Activated CD8-positive, alpha-beta memory T cell treated with anti-CD3 and anti-CD28 coated beads, Interleukin-2, amount 50 U/mL, for 24 hours (primary cell): ENCODE measurements around the gene SH3GLB1.
A peak's percentile ranks its signal among the peaks of the same experiment; 100 is the strongest.
"Not testable (repeated sequence)": the region's sequence is repeated elsewhere in the genome, so short reads cannot be mapped to it uniquely, and the experiment has no call there.

Experiments
- DNase-seq: peaks from one replicate; pipeline ENCODE4 v3.0.0-alpha.2; 2020; ENCODE audit errors: extremely low read depth

SH3GLB1 gene

DNA sequence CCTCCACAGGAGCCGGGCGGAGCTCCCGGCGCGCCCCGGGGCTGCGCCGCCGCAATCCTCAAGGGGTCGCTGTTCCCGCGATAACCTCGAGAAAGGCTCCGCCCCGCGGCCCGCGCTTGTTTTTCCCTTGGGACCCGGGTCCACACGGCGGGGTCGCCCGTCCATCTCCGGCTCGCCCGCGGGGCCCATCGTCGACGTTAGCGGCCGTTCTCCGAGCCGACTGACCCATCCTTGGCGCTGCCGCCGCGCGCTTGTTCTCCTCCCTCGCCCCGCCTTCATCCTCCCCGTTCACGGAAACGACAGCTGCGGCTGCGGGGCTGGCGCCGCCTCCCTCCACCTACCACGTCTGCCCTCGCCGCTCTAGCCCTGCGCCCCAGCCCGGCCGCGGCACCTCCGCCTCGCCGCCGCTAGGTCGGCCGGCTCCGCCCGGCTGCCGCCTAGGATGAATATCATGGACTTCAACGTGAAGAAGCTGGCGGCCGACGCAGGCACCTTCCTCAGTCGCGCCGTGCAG is at the start of gene SH3GLB1:
SH3GLB1 (plus strand) TSS at position 119 of the 514 bp plus-strand sequence; CDS start at position 443, 324 bp downstream.
- peak; percentile 75 for DNase-seq

DNA sequence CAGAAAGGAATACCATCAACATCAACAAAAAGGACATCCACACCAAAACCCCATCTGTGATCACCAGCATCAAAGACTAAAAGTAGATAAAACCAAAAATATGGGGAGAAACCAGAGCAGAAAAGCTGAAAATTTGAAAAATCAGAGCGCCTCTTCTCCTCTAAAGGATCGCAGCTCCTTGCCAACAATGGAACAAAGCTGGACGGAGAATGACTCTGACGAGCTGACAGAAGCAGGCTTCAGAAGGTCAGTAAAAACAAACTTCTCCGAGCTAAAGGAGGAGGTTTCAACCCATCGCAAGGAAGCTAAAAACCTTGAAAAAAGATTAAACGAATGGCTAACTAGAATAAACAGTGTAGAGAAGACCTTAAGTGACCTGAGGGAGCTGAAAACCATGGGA is 46.0 kb upstream of the SH3GLB1 start:
- not testable (repeated sequence) for DNase-seq

- DNase-seq, result no peak
These were observed 38.0 kb upstream of the SH3GLB1 start for GRCh38 chr1:86666368-86666767.

DNA sequence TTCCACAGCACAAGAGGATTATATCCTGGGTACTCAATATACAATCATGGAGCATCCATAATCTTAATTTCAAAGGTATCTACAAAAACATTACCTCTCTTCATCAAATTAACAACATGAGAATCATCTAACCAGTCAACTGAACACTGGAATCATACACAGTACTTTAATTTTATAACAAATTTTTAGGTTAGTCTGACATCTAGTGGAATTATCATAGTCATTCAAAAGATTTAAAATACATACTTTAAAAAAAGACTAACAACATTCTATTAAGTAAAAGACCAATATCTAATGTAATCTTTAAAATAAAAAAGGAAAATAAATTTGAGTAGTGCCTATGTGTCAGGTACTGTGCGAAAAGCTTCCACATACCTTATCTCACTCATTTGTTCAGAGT is 16.8 kb upstream of the SH3GLB1 start:
- DNase-seq, result no peak

GRCh38 chr1:86692641-86693040 is 11.7 kb upstream of the SH3GLB1 start:
- DNase-seq, result no peak

DNA sequence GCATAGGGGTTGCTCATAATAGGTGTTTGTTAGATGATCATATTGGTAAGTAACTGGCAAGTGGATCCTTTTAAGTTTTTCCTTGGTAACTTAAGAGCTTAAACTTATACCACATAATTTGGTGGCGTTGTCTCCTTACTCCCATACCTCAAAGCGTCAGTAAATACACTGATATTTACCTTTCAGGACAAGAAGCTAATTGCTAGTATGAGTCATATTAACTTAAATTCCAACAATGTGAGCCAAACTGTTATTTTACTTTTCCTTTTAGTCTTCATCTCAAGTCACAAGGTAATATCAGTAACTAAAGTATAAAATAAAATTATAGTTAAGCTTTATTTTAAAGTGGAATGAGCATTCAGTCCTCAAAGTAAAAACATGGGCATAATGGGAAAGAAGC is 9.0 kb upstream of the SH3GLB1 start:
- DNase-seq, result no peak

DNA sequence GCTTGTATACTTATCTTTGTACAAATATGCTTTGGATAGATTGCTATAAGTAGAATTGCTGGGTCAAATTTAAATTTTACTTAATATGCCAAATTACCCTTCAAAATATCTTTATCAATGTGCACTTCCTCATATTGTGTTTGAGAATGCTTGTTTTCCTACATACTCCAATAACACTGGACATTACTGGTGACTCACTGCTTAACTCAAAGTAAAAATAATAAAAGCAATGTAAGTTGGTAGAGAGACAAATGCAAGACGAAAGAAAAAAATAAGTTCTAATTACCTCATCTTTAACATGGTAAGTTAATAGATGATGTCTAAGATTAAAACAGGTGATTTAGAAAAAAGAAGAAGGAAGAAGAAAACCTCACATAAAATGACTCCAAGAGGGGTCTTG is 7.9 kb upstream of the SH3GLB1 start:
- no peak for DNase-seq

- no peak for DNase-seq
These were observed 5.2 kb upstream of the SH3GLB1 start for GRCh38 chr1:86699186-86699585.

DNA sequence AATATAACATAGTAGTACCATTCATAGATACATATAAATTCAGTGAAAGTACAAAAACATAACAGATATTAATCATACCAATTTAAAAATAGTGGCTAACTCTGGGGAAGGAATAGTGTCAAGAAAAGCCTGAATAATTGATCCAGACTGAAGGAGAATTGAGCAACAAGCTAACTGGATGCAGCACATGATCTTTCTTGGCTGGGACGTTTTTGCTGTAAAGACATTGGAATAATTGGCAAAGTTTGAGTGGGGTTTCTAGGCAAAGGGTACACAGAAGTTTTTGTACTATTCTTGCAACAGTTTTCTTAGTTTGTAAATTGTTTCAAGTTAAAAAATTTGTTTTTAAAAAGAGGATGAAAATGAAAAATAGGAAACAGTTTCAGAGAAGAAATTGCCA is 2.6 kb upstream of the SH3GLB1 start:
- no peak for DNase-seq

GRCh38 chr1:86702954-86703494 is 1.4 kb upstream of the SH3GLB1 start:
- DNase-seq, result not testable (repeated sequence)

DNA sequence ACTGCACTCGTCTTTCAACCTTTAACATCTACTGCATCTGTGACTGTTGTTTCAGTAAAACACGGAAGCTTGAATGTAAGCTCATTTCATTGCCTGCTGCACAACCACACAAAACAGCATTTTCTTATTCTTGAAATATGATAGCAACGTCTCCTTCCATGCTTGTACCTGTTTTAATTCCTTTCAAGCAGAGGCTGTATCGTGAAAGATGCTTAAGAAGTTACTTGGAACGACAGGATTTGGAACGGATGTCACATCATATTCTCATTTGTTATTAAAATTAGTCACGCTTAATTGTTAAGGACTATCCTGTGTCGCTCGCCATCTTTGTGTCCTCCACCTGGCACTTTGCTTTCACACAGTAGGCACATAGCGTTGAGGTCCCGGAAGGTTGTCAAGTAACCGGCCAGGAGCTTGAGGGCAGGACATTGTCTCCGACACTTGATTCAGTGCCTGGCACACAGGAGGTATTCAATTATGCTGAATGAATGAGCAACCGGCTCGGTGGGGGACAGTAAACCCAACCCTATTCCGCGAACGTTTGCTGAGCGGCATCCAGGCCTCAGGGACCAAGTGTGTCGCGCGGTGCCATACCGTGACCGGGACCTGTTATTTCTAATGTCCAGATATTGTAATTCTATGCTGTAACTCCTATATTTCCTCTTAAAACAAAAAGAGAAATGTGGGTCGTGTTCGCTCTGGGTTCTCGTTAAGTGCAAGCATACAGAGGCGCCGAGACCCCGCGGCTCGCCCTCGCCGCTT is 499 bp upstream of the SH3GLB1 start:
- DNase-seq, result no peak

DNA sequence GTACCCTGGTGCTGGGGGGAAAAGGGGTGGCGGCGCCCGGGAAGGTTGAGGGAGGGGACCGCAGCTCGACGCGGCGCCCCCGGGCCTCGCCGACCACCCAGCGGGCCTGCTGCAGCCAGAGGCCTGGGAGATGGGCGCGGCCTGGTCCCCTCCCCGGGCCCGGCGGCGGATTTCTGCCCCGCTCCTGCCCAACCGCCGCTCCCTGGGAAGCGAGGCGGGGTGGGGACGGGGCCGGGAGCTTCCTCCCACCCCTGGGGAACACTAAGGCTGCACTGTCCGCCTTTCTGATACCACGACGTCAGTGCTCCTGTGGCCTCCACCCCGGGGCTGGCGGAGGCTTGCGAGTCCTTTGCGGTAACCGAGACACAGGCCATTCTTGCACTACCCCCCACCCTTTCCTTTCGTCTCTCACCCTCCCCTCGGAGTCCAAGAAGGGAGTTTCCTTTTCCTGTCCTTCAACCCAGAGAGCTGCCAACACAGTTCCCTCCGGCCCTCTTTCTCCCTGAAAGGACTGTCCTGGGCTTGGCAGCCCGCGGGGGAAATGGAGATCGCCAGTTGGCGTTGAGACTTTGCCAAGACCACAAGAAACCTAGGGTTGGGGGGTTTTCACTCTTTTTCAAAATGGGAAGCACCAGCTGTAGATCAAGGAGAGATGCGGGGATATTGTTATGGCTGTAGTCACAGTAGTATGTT is 742 bp downstream of the SH3GLB1 start:
- DNase-seq, result no peak

GRCh38 chr1:86705665-86705985 is 1.2 kb downstream of the SH3GLB1 start:
- no peak for DNase-seq

DNA sequence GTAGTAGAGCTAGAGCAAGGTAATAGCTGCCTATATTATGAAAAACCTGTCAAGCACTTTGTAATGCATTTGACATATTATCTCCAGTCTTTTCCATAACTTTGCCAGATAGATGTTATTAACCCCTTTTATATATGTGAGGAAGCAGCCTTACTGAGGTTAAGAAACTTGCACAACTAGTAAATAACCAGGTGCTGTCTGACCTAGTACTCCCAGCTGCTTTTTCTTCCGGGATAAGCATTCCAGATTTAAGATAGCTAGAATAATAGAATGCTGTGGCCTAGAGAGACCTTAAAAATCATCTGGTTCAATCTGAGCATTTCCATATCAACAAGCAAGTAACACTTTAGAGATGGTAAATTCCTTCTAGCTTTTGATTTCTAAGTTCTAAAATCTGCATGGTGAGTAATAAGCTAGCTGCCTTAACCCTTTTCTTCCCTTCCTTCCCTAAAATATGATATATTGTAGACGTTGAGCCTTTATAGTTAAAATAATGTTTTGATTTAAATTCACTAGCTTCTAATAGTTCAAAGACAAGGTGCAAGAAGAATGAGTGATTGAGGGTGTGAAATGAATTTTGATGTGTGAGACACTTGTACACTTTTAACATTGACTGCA is 1.8 kb downstream of the SH3GLB1 start:
- no peak for DNase-seq

DNA sequence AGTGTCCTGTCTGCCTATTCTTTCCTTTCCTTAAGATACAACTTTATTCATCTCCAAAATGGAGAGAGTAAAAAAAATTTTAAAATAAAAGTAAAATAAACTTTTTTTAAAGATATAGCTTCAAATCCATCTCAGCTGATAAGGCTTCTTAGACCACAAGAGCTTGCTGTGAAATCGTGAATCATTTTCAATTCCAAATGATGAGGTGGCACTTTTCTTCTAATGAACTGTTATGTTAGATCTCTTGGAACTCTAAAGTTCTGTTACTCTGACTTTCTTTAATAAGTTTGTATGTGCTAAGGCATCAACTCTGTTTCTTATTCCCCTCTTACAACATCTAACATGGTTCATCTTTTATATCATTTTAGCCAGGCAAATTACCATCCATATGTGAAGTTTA is 4.5 kb downstream of the SH3GLB1 start:
- DNase-seq, result no peak

DNA sequence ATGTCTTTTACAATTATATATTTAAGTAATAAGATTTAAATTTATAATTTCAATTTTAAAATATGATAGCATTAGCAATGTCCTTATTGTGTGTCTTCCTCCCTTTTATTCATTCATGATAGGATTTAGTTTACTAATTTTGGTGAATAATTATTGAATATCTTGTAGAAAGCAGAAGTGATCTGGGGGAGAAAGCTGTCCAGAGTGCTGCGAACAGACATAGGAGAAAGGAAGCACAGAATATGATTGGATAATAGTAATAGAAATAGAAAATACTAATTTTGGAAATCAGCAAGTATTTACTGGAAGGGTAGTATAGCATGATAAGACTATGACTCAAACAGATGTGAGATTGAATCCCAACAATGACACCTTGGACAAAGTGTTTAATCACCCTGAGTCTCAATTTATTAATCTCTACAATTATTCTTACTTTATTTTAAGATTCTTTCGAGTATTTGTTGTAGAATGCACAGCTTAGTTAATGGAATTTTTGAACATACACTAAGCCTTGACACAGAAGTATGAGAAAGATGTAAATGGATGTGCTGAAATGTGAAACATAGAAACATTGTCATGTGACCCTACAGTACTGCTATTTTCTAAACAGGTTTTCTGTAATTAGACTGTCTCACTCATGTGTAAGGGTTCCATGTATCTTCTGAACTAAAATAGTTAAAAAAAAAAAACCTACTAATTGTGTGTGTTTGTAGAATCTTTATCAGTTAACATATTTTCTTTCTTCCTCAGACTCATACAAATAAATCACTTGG is 7.9 kb downstream of the SH3GLB1 start:
- DNase-seq, result no peak

DNA sequence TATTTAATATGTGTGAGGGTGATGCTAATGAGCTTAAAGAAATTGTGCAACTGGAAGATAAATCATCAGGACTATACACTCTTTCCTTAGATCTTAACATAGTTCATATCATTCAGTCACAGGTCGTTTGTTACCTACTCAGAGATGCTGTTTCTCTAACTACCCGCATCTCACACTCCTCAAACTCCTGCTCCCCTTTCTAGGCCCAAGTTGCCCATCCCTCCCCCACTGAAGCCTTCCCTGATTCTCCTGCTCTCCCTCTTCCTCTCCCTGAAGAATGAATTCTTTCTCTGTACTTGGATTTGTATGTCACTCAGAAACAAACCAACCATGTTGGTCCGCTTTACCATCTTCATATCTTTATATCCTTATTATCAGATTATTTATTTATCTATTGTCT is 9.1 kb downstream of the SH3GLB1 start:
- DNase-seq, result no peak

DNA sequence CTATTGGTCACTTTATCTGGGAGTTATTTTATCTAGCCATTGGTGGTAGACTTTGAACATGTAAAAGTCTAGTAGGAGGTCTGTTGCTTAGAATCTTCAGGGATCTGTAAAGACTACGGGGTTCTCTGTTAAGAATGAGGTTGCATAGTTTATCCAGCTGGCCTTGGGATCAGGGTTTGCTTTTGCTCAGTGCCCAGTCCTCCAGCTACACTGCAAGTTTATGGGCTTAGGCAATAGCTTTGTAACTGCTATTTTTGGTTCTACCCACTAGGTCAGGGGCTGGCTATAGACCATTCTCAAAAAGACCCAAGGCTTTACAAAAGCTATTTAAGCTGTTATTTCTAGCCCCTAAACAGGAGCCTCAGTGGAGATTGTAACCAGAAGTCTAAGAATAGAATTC is 9.8 kb downstream of the SH3GLB1 start:
- no peak for DNase-seq

DNA sequence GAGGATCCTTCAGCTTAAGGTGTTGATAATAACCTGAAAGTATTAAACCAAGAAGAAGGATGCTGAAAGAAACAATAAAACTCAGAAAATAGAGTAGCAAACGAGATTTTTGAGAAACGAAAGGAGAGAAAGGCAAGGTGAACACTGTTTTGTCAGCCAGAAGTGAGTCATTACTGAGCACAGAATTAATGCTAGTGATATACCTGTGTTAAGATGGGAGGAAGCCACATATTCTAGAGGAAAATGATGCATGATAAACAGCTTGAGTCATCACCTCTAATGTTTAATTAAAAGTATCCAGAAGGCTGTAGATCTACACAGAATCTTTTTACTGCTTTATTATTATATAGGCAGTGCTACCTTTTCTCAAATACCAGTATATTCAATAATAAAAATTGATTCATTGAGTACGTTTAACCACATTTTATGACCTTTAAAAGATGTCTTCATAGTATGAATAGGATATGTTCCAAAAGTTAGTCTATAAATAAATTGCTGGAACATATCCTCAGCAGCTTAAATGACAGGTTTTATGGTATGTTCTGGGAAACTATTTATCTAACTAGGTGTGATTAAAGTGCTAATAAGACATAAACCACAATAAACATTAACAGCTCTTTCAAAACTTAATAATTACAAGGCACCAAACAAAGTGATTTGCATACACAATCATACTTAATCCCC is 10.3 kb downstream of the SH3GLB1 start:
- DNase-seq, result no peak

- no peak for DNase-seq
These were observed 14.4 kb downstream of the SH3GLB1 start for GRCh38 chr1:86718786-86719185.

DNA sequence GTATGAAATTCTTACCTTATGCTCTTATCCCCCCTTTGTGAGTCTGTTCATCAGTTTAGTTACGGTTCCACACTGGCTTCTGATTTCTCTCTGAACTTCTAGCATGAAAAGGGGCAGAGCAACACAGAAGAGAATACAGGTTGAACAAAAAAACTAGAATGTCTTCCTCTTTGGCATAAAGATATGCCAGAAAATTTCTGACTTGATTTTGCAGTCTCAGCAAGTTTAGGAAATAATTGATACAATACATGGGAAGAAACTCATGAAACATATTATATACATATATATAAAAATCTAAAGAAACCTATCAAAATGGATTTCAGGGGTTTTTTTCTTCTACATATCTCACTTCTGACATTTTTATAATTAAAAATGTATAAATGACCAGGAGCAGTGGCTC is 27.0 kb downstream of the SH3GLB1 start:
- no peak for DNase-seq
